Erythroblast (primary cell): Measurements from ENCODE around the gene PTP4A1.

ENCODE experiments used
- GATA1 ChIP-seq: IDR thresholded peaks from 2 replicates; pipeline ENCODE4 v1.6.1; 2011; ENCODE audit warnings: low read depth, mild to moderate bottlenecking, control low read depth, low read length, moderate library complexity
- POLR2A ChIP-seq: IDR thresholded peaks from 2 replicates; pipeline ENCODE4 v1.6.1; 2011; ENCODE audit warnings: mild to moderate bottlenecking, low read length

GRCh38 chr6:63571361-63572043 lies 778 bp upstream of the PTP4A1 start:
- no peak for TF ChIP-seq POLR2A
- TF ChIP-seq GATA1, result no peak
